HG03139 (cell line): ENCODE data around the gene GSAP.
A peak's percentile ranks its signal among the peaks of the same experiment; 100 is the strongest.
"Not testable (repeated sequence)": the region's sequence is repeated elsewhere in the genome, so short reads cannot be mapped to it uniquely, and the experiment has no call there.

Experiments used
- ATAC-seq: cut with Tn5 transposase; IDR thresholded peaks from one replicate; pipeline ENCODE4 v1.9.1; 2021; ENCODE audit not compliant: unreplicated experiment

GSAP gene

GRCh38 chr7:77293046-77293445 lies 123.1 kb downstream of the GSAP start:
- ATAC-seq = no peak

- no peak for ATAC-seq
Measured at GRCh38 chr7:77290425-77290824, 125.7 kb downstream of the GSAP start.

DNA sequence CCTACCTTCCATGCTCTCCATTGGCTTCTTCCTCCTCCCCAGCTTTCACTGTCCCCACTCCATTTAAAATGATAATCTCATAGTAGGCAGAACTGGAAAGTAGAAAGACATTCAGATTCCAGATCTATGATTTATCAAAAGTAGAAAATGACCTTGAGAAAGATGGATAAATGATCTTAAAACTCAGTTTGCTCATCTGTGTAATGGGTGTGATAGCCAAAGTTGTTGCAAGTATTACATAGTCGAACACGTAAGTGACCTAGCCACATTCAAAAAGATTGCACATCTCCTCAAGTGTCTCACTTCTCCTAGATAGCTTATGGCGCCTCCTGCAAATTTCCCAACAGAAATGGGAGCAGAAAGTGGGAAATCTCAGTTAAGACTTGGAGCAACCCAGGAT lies 126.8 kb downstream of the GSAP start:
- no peak for ATAC-seq

GRCh38 chr7:77288676-77289320 lies 127.4 kb downstream of the GSAP start:
- ATAC-seq = no peak

GRCh38 chr7:77284616-77285015 lies 131.5 kb downstream of the GSAP start:
- no peak for ATAC-seq

DNA sequence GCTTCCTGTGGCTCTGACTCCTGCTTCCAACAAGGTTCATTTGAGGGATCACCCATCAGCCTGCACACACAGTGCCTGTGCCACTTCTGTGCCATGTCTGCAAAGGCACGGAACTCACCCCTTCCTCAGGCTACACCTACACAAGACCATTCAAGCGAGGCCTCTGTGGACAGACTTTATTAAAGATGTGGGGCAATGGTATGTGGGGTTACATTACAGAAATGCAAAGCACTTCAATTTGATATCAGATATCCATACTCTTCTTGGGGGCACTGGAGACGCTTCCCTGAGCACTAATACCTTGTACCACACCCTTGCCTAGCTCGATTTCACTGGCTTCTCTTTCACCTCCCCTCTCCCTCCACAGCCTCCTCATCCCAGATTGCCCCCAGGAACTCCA lies 132.1 kb downstream of the GSAP start:
- no peak for ATAC-seq

GRCh38 chr7:77282897-77283296 lies 133.3 kb downstream of the GSAP start:
- no peak for ATAC-seq

GRCh38 chr7:77281780-77282478 lies 134.2 kb downstream of the GSAP start:
- no peak for ATAC-seq

GRCh38 chr7:77276120-77276519 lies 140.0 kb downstream of the GSAP start:
- ATAC-seq = no peak

- not testable (repeated sequence) for ATAC-seq
Measured at GRCh38 chr7:77275663-77276062, 140.5 kb downstream of the GSAP start.

DNA sequence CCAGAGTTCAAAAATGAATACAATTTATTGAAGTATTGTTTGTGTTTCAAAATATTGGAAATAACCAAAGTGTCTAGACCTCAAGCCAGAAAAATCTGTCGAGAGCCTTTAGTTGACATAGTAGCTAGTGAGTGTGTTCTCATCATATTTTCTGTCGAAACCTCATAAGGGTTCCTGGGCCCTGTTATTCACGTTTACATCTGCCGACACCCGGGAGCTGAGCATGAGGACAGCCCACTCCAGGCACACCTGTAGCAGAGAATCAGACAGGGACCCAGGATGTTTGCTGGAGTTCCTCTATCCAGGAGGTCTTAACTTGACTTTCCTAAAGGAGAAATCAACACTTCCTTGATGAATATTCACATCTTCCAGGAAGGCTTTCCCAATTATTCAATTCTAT lies 144.4 kb downstream of the GSAP start:
- no peak for ATAC-seq

DNA sequence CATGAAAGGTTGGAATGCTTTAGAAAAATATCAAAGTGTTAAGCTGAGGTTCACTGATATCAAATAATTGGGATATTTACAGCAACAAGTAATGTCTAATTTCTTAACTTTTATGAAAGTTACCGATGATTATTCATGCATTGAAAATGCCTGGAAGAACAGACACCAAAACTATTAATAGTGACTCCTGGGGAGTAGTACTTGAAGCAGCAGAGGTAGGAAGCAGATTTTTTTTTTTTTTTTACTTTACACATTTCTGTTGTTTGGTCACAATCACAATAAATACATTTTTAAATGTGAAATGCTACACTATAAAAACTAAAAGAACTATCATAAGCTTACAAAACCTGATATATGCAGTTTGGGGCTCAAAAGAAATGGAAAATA lies 146.1 kb downstream of the GSAP start:
- no peak for ATAC-seq

GRCh38 chr7:77269360-77270093 lies 146.6 kb downstream of the GSAP start:
- peak; percentile 61 for ATAC-seq

DNA sequence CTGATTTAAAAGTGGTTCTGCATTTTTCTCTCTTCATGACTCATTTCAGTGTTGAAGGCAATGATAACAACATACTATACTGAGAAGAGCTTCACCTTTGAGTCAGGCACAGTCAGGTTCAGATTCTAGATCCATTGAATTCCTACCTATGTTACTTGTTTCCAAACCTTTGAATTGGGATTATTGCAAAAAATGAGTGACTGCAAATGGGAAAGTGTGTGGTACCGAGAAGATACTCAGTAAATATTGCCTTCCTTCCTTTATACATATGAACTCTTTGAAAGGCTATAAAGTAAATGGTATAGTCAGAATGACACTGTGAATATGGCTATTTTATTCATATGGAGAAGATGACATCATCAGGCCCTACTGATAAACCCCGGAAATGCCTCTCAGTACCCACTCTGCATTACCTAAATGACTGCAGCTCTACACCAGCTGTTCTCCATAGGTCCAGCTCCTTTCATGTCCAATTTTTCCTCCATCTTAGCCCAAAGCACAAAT lies 149.8 kb downstream of the GSAP start:
- ATAC-seq = peak; percentile 82

- no peak for ATAC-seq
Measured at GRCh38 chr7:77265666-77266065, 150.5 kb downstream of the GSAP start.

DNA sequence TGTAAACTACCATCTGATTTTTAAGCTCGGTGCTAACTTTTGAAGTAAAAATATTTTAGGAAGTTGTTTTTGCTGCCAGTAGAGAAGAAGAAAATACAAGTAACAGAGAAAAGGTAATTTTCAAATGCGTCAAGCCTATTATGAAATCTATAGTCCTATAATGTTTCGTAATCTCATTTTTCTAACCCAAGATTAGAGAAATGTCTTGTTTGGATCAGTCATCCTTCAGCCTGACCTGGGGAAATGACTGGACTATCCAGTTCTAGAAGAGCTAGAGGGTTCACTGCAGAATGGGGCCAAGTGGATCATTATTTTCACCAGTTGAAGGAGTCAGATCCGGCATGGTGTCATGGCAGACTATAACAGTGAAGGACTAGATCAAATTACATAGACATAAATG lies 153.8 kb downstream of the GSAP start:
- ATAC-seq = no peak
